ENCODE measurements around the gene GLS.
A peak's percentile ranks its signal among the peaks of the same experiment; 100 is the strongest.

GLS gene

GRCh38 chr2:190972846-190973245 is 92.2 kb downstream of the GLS start:
- no peak for DNase-seq (ENCODE audit: low spot score)

DNA sequence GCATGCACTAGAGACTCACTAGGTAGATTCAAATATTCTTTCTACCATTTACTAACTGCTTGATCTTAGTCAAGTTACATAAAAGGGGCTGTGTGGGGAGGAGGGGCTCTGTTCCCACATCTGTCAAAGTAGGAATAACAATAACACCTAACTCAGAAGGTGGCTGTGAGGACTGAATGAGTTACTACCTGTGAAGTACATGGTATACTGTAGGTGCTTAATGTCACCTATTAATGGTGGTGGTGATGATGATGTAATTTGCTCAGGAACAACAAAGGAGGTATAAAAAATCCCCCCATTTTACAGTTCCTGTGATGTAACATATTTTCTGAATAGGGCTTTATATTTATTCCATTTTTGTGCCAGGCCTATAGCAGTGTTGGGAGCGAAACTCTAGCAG is 92.6 kb downstream of the GLS start:
- no peak for DNase-seq (ENCODE audit: low spot score)

DNA sequence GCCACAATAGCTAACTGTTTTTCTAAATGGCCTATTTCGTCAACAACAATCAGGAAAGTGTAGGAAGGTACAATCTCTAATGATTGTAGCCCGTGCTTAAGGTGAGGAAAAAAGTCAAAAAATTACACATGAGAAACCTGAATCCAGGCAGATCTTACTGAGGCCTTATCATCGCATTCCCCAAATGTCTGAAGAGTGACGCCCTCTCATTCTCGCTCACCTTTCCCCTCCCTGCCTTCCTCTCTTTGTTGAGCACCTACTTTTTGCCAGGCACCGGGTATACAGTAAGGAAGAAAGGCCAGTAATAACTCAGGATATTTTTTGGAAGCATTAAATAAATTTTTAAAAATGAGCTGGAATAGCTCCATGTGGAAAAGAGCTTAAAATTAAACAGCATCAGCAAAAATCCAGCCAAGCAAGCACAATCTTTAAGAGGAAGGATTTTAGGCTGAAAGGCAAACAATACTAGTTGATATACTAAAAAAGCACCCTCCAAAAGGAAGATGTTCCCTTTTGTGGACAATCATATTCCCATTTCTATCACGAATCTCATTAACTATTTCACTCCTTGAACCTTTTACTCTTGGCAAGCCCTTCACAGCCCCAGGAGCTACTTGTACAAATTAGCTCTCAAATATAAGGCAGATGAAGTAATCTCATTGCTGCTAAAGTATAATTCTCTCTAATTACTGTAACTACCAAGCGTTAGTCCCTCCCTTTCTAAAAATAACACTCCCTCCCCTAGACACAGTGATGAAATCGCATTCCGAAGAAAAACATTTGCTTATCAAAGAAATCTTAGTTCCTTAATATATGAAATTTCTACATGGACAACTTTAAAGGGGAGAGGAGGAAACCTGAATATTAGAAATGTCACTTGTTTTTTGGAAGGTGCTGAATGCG is 93.4 kb downstream of the GLS start:
- no peak for DNase-seq (ENCODE audit: low spot score)

GRCh38 chr2:190974629-190975361 is 94.2 kb downstream of the GLS start:
- DNase-seq (ENCODE audit: low spot score), result no peak

- no peak for DNase-seq (ENCODE audit: low spot score)
Observed at GRCh38 chr2:190976521-190976920, 95.9 kb downstream of the GLS start.

GRCh38 chr2:190977505-190977904 is 96.9 kb downstream of the GLS start:
- DNase-seq (ENCODE audit: low spot score), result no peak

DNA sequence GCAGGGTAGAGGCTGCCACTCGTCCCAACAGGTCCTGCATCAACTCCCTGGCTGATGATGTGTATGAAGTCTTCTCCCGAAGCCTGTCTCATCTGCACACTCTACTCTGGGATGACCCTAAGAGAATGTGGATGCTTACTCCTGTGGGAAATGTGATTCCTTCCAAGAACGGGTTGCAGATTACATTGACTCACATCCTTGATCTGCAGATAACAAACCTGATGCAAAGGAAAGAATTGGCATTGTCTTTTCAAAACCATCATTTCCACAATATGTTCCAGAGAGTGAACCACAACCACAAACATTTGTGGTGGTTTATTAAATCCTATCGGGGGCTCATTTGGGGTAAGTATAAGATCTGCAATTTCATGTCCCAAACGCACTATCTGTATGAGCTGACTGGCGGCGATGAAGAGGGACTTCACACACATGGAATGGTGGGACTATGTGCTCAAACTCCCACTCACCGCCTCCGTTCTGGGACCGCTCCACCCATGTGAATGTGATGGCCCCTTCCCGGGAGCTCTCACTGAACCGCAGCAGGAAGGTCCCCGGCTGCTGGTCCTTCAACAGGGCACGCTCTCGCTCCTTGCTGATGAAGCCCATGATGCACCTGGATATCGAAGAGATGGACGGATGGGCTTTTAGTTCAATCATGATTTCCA is 97.9 kb downstream of the GLS start:
- DNase-seq (ENCODE audit: low spot score), result no peak

DNA sequence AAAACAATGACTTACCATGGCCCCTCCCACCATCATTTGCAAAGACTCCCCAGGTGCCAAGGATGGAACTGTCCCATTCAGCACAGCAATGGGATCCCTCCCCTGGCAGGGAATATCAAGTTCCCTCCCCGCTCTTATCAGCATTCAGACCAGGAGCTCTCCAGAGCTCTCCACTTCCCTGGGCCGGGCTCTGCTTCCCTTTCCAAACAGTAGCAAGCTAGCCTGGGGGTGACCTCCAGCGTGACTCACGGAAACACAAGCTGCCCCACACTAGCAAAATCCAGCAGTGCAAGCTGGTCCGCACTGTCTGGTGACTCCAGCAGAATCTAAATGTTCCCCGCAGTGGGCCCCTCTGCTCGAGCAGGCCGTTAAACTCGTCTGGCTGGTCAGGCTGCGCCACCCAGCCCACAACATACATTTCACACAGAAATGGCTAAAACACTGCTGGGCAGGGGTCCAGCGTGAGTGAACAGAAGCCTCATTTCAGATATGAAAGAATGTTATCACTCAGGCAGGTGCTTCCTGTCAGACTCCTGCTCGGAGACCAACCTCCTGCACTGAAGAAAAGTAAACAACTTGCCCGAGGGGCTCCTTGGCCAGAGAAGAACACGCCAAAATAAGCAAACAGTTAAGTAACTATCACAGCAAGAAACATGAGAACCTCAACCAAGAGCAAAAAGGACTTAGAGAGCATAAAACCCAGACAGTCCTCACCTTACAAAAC is 99.4 kb downstream of the GLS start:
- DNase-seq (ENCODE audit: low spot score), result peak; percentile 12

DNA sequence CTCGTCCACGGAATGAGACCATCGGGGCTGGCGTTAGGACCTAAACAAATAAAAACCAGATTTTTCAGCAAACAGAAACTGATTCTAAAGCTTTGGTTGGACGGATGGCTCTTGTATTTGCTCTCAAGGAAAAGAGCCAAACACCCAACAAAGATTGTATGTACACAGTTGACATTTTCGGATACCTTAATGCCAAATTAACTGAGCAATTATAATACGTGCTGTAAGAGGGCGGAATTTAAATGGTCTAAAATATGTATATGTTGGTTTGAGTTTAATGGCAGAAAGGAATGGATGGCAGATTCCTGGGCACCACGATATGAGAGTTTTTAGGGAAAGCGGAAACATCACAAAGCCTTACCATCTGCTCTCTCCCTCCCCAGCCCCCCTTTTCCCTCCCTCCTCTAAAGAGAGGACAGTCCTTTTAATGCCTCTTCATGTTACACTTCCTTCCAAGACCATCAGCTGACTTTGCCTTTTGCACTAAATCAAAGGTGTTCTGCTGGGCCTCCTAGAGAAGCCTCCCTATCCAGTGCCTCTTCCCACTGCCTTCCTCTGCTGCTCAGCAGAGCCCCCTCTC is 100.1 kb downstream of the GLS start:
- DNase-seq (ENCODE audit: low spot score), result no peak

GRCh38 chr2:190981333-190981732 is 100.7 kb downstream of the GLS start:
- DNase-seq (ENCODE audit: low spot score), result no peak

GRCh38 chr2:190981733-190982132 is 101.1 kb downstream of the GLS start:
- DNase-seq (ENCODE audit: low spot score), result no peak

DNA sequence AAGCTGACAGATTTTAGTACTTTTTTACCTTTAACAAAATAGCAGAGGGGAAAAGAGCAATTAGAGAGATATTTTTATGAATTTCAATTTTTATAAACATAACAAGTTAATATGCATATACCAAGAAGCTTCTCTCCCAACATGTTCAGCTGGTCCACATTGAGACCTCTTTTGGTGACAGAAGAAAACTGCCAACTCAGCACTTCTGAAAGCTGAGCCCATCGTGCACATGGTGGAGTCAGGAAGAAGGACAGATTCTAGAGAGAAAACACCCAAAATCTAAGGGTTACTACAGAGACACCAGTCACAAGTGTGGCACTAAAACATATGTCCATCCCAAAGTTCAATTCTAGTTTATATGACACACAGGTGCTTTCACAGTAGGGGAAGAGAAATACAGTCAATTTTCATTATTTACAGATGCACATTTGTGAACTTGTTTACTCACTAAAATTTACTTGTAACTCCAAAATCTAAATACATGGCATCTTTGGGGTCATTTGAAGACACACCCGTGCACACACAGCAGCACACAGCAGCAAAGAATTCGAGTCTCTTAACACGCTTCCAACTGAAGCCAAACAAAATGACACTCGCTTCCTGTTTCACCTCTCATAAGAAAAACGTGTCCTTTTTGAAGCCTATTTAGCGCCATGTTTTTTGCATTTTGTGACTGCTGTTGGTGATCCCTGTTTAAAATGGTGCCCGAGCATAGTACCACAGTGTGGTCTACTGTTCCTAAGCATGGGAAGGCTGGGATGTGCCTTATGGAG is 101.8 kb downstream of the GLS start:
- DNase-seq (ENCODE audit: low spot score), result no peak

- no peak for DNase-seq (ENCODE audit: low spot score)
Observed at GRCh38 chr2:190984595-190984994, 104.0 kb downstream of the GLS start.

GRCh38 chr2:190986221-190986953 is 105.8 kb downstream of the GLS start:
- no peak for DNase-seq (ENCODE audit: low spot score)

DNA sequence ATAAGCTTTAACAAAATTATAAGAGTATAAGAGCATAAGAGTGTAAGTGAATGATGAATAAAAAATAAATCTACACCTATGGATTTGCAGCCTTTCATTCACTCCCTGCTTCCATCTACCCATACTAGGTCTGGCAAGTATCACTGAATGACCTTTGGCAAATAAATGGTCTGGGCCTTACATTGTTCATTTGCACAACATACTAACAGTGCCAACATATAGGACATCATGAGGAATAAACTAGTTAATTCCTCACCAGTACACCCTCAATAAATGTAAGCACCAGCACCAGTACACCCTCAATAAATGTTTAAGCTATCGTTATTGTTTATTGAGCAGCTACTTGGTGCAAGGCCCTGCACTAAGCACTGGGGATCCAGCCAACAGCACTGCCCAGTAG is 106.5 kb downstream of the GLS start:
- no peak for DNase-seq (ENCODE audit: low spot score)

- DNase-seq (ENCODE audit: low spot score), result no peak
Observed at GRCh38 chr2:190987938-190988337, 107.3 kb downstream of the GLS start.

DNA sequence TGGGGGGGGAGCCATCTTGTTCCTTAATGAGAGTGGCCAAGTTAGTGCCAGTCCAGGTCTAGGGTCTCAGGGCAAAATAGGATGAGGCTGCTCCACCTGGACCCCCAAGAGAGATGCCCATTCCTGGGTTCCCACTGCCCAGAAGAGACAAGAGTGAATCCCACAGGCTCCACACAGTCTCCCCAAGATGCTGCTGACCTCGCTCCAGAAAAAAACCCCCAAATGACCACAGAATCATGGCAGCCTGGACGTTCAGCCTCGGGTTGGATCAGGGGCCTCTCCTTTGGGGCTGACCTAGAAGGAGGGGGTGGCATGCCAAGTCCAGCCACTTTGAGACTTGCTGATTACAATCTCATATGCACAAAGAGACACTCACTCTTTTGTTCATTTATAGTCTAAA is 108.3 kb downstream of the GLS start:
- no peak for DNase-seq (ENCODE audit: low spot score)

GRCh38 chr2:190990132-190990531 is 109.5 kb downstream of the GLS start:
- no peak for DNase-seq (ENCODE audit: low spot score)

- DNase-seq (ENCODE audit: low spot score), result no peak
Observed at GRCh38 chr2:190993292-190993643, 112.6 kb downstream of the GLS start.

- DNase-seq (ENCODE audit: low spot score), result no peak
Observed at GRCh38 chr2:190994148-190994547, 113.5 kb downstream of the GLS start.
